Mesenteric fat pad (tissue), 1 donor: ENCODE results near the gene TTBK1. TPM values are rescaled to one million over a fixed set of nuclear protein-coding genes. Genes with fewer than 3 reads are reported as not detected.

Experiments used
- DNase-seq: peaks from one replicate; pipeline ENCODE4 v3.0.0-alpha.2; 2020; ENCODE audit warnings: low spot score
- total RNA-seq: library from RNA; stranded (reverse); fragmentation: NEBNext Ultra II Directional; extraction: Animal tissue kit (Norgen Biotek cat#: 25700); gene quantifications from one replicate; pipeline ENCODE4 v1.2.1, GENCODE V29; 2021
- donor health status: DM: yes; HTN: yes; CAD: no.

TTBK1 gene
- total RNA-seq, 1 donor from 2014 or later: 0.06 TPM

GRCh38 chr6:43285832-43286231 is 42.6 kb downstream of the TTBK1 start:
- DNase-seq: no peak

GRCh38 chr6:43286456-43286979 is 43.2 kb downstream of the TTBK1 start:
- no peak for DNase-seq

GRCh38 chr6:43286980-43287716 is 43.9 kb downstream of the TTBK1 start:
- no peak for DNase-seq

GRCh38 chr6:43287717-43288679 is 44.7 kb downstream of the TTBK1 start:
- DNase-seq: no peak

DNA sequence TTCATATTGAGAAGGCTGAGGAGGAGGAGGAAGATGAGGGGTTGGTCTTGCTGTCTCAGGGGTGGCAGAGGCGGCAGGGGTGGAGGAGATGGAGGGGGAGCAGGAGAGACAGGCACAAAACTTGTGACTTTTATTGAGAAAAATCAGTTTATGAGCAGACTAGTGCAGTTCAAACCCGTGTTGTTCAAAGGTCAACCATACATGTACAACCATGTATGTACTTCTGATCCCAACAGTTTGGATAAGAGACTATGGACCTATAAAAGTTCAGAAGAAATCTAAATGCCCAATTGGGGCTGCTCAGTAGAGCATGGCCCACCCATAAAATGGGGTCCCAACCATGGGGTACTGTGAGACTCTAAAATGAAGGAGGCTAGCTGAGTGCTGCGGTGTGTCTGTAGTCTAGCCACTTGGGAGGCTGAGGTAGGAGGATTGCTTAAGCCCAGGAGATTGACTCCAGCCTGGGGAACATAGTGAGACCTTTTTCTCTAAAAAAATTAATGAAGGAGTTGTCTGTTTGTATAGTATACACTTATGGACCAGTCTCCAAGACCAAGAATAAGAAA is 47.1 kb downstream of the TTBK1 start:
- no peak for DNase-seq

GRCh38 chr6:43290905-43291355 is 47.6 kb downstream of the TTBK1 start:
- no peak for DNase-seq

- DNase-seq: no peak
Measured at GRCh38 chr6:43291708-43292107, 48.4 kb downstream of the TTBK1 start.

DNA sequence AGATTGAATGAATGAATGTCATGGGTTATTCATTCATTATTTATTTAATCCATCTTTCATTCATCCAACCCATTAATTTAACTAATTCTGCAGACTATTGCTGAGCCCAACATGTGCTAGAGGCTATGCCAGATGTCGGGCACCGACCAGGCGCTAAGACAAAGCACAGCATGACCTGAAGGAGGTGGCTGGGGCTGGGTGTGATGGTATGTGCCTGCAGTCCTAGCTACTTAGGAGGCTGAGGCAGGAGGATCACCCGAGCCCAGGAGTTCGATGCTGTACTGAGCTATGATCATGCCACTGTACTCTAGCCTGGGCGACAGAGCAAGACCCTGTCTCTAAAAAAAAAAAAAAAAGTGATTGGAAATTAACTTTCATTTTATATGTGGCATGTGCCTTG is 49.1 kb downstream of the TTBK1 start:
- DNase-seq: no peak

DNA sequence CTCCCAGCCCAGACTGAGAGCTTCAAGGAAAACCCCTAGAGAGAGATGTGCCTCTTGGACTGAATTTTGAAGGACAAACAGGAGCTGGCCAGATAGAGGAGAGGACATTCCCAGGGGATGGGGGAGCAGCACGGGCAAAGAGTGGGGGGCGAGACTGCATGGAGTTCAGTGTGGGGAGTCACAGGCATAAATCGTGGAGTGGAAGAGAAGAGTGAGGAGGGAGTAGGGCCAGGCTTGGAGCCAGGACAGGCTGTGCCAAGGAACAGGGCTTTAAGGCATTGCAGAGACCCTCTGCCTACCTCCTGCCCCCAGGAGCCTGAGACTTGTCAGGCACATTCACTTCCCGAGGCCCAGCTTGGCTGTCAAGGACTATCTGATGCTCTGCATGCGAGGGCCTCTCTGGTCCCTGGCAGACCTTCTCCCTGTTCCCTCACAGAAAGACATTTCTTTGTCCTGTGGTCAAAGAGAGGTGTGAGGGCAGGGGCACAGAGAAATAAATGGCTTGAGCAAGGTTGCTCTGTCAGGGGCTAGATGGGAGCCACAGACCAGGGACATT is 49.6 kb downstream of the TTBK1 start:
- DNase-seq: no peak

DNA sequence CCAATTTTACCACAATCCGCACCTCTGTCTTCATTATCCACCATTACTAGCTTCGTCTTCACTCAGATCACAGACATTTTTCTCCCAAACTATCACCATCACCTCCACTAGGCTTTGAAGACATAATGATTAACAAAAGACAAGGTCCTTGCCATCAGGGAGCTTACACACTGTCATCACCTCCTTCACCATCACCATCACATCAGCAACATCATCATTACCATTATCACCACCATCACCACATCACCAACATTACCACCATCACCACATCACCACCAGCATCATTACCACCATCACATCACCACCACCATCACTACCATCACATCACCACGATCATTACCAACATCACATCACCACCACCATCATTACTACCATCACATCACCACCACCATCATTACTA is 50.4 kb downstream of the TTBK1 start:
- DNase-seq: no peak

DNA sequence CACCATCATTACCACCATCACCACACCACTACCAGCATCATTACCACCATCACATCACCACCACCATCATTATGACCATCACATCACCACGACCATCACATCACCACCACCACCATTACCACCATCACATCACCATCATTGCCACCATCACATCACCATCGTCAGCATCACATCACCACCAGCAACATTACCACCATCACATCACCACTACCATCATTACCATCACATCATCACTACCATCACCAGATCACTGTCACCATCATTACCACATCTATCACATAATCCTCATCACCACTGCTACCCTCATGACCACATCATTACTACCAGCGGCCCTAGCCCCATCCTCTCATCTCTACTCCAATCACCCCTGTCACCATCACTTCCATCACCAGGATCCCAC is 51.3 kb downstream of the TTBK1 start:
- peak; percentile 2 for DNase-seq

DNA sequence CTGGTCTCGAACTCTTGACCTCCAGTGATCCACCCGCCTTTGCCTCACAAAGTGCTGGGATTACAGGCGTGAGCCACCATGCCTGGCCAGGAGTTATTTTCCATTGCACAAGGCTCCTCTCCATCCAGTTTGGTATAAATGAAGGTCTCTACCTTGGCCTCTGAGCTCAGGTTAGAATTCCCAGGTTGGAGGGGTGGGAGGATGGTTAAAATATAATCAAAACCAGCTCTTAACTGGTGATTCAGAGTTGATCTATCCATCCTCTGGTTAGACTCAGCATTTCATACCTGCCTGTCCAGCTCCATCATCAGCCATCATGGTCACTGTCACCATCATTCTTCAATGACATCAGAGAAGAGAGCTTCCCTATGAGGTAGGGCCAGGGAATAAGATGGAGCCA is 52.2 kb downstream of the TTBK1 start:
- peak; percentile 6 for DNase-seq

- peak; percentile 33 for DNase-seq
Measured at GRCh38 chr6:43296780-43297497, 53.7 kb downstream of the TTBK1 start.

GRCh38 chr6:43297644-43298564 is 54.6 kb downstream of the TTBK1 start, which contains the start of gene SLC22A7:
Gene SLC22A7 (plus strand): TSS chr6:43298260. CDS start chr6:43298359, 99 bp downstream.
- DNase-seq: peak; percentile 79

DNA sequence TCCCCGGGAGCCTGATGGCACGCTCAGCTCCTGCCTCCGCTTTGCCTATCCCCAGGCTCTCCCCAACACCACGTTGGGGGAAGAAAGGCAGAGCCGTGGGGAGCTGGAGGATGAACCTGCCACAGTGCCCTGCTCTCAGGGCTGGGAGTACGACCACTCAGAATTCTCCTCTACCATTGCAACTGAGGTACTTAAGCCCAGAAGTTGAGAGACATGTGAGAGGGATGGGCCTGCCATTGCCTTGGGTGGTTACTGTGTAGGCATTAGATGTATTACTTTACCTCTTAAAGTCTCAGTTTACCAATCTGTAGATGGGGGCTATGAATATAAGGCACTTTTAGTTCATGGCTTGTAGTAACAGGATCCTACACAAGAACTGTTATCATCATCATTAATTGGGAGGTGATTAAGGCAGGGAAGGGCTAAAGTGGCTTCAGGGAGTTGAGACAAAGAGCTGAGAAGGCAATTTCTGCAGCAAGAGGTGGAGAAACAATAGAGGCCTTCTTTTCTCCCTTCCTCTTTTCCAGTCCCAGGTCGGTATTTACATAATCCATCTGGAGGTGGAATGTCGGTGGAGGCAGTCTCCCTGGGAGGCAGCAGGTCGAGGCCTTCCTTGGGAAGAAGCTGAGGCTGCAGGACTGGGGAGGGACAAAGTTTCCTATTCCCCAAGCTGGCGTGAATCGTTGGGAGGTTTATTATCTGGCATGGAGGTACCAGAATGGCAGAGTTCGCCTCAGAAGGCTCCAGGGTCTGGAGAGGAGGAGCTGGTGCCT is 55.5 kb downstream of the TTBK1 start:
- DNase-seq: no peak

GRCh38 chr6:43299338-43300293 is 56.3 kb downstream of the TTBK1 start:
- DNase-seq: peak; percentile 80

DNA sequence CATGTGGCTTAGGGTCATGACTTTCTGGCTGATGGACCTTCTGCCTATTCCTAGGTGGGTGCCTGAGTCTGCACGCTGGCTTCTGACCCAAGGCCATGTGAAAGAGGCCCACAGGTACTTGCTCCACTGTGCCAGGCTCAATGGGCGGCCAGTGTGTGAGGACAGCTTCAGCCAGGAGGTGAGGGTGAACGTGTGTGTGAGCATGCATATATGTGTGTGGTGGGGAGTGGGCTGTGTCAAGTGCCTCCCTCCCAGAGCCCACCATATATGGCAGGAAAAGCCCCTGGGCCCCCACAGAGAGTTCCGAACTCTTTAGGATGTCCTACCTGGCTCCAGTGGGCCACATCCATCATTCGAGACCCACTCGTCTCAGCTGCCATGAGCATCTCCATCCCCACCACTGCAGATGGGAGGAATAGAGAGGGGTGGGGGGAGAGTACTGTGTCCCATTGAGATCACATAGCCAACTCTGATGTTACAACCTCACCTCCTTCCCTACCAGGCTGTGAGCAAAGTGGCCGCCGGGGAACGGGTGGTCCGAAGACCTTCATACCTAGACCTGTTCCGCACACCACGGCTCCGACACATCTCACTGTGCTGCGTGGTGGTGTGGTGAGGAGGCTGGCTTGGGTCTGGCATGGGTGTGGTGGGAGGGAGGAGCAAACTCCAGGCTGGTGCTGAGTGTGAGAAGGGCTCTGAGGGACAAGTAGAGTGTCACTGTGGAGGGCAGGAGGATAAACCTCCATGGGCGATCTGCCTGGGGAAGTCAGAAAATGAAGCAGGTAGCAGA is 58.0 kb downstream of the TTBK1 start:
- DNase-seq: peak; percentile 80
